ENCODE measurements around the gene CDKN2AIPNL. TPM values are rescaled to one million over a fixed set of nuclear protein-coding genes. Genes with fewer than 3 reads are reported as not detected.
A peak's percentile ranks its signal among the peaks of the same experiment; 100 is the strongest.

Gene CDKN2AIPNL
- 35.1 and 36.5 TPM in 2 replicates for total RNA-seq
- 17.7 and 22.2 TPM in 2 replicates for polyA plus RNA-seq
- 26.2 and 26.7 TPM in 2 replicates for polyA plus RNA-seq (2011; cell fraction: cytosol; rRNA removed)
- 4.2 and 7.6 TPM in 2 replicates for polyA plus RNA-seq (2011; cell fraction: nucleus; rRNA removed)
- polyA plus RNA-seq (2012) = 25.0 and 30.5 TPM in 2 replicates
- 7.3 and 7.7 TPM in 2 replicates for polyA minus RNA-seq
- 14.2 TPM for polyA minus RNA-seq (2011; cell fraction: cytosol; rRNA and poly(A)+ RNA removed)
- polyA minus RNA-seq (2011; cell fraction: nucleus; rRNA and poly(A)+ RNA removed) = 2.1 and 3.5 TPM in 2 replicates
- percentile 71 among the genes with signal in this experiment for Bru-seq, nascent RNA
- percentile 72 among the genes with signal in this experiment for BruChase-seq, experiment 1, labeled RNA remaining after a 6-hour chase
- percentile 57 among the genes with signal in this experiment for BruChase-seq, experiment 2, labeled RNA remaining after a 2-hour chase
- long read RNA-seq, transcript CDKN2AIPNL-202 (3 exons, 1,223 nt) = major isoform, 131 of 142 reads
- long read RNA-seq, partial matches to known transcripts = 0 of 142 reads
- long read RNA-seq, other reads (novel, unspliced or antisense) = 10 of 142 reads

DNA sequence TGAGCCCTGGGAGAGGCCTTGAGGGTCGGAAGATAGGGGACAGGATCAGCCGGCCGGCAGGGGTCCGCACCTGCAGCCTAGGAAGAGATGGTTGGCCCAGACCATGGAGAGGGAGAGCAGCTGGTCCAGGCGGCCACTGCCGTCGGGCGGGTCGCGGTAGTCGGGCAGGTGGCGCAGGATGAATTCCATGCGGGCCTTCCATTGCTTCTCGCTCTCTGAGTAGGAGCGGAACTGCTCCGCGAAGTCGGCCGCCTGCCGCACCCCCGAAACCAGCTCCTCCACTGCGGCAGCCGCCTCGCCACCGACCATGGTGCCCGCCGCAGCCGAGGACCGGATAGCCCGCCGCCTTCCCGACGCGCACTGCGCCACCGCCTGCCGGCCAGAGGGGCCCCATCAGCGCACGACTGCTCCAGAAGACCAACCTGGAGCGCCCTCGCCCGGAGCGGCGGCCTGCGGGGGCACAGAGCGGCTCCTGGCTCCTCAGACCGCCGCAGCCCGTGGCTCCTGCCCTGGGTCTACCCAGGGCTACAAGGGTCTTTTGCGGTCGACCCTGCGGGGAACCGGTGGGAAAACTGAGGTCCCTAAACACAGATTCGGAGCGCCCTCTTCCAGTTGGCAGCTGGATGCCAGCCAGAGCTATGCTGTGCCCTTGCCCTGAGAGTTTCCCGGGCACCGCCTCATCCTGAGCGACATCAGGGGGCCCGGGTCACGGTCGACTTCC, at the start of gene CDKN2AIPNL:
Gene CDKN2AIPNL (minus strand): TSS at position 336 of the 721 bp plus-strand sequence. CDS start 27 bp downstream, at position 309.
- no TSS peak for BruUV-seq (replicated peaks)
- intact Hi-C loops (cut with micrococcal nuclease) = loop anchor here (1.0 to 5.0 kb wide), 8 partner anchors 26 to 326 kb away; partner anchors contain the start of genes CAMLG and UBE2B
- Histone ChIP-seq H3K9ac (replicated peaks; ENCODE audit: extremely low read depth, insufficient read depth, low read length) (peak within 1 kb of the TSS; percentile 79), H3K27ac (ENCODE audit: insufficient read depth, low read depth, low read length) (peak within 1 kb of the TSS; percentile 40), H3K9me1 (replicated peaks; ENCODE audit: control insufficient read depth, extremely low read depth, insufficient read depth, low read length) (no peaks in the 10 kb centered on the region), H3K4me1 (ENCODE audit: control insufficient read depth, extremely low read depth, insufficient read depth, low read length) (peaks cover 15% of the 10 kb centered on the region), H2AFZ (ENCODE audit: low read depth, low read length) (peak within 1 kb of the TSS; percentile 99), H3K36me3 (ENCODE audit: control insufficient read depth in 2 of 2, extremely low read depth in 1 of 2, insufficient read depth in 2 of 2, low read length in 2 of 2) (peaks cover 2 to 3% of the 10 kb centered on the region in 2 experiments), H3K27me3 (ENCODE audit: control insufficient read depth in 2 of 2, insufficient read depth in 2 of 2, low read length in 2 of 2) (no peaks in the 10 kb centered on the region), H4K20me1 (replicated peaks; ENCODE audit: control insufficient read depth, extremely low read depth, insufficient read depth, low read length) (no peaks in the 10 kb centered on the region), H3K4me3 (replicated peaks in 1 of 3; ENCODE audit: insufficient read depth in 1 of 3, low read depth in 1 of 3, low read length in 3 of 3) (peak within 1 kb of the TSS; percentile 75 to 88 (median 84)), H3K9me3 (replicated peaks; ENCODE audit: control insufficient read depth, insufficient read depth, low read length) (no peaks in the 10 kb centered on the region), H3K4me2 (ENCODE audit: insufficient read depth, low read length) (peak within 1 kb of the TSS; percentile 91), H3K79me2 (ENCODE audit: control insufficient read depth, insufficient read depth, low read length) (peaks cover 28% of the 10 kb centered on the region)
- peak; percentile 86 for DNase-seq (ENCODE audit: low read depth, low spot score)
- dilution Hi-C loops (cut with MboI; ENCODE audit: extremely low pct_ligation_motif_present, low sequenced_read_pairs) = no loop called here
- POLR2A ChIA-PET = interaction anchor here (0.9 to 1.2 kb wide), 3 partner anchors 16 to 113 kb away, joined by 3 to 4 read pairs (median 4); no protein-coding TSS in a partner anchor
- CTCF ChIA-PET = interaction anchor here (0.8 to 8.4 kb wide), 32 partner anchors 8 to 176 kb away, joined by 3 to 90 read pairs (median 4); partner anchors contain the start of gene JADE2
- TF ChIP-seq POLR2AphosphoS5 (IDR thresholded peaks at IDR 0.05; ENCODE audit: insufficient read depth, low read depth, low read length) = peak; percentile 95
- TF ChIP-seq, protein P1, sequence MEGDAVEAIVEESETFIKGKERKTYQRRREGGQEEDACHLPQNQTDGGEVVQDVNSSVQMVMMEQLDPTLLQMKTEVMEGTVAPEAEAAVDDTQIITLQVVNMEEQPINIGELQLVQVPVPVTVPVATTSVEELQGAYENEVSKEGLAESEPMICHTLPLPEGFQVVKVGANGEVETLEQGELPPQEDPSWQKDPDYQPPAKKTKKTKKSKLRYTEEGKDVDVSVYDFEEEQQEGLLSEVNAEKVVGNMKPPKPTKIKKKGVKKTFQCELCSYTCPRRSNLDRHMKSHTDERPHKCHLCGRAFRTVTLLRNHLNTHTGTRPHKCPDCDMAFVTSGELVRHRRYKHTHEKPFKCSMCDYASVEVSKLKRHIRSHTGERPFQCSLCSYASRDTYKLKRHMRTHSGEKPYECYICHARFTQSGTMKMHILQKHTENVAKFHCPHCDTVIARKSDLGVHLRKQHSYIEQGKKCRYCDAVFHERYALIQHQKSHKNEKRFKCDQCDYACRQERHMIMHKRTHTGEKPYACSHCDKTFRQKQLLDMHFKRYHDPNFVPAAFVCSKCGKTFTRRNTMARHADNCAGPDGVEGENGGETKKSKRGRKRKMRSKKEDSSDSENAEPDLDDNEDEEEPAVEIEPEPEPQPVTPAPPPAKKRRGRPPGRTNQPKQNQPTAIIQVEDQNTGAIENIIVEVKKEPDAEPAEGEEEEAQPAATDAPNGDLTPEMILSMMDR (IDR thresholded peaks at IDR 0.05; ENCODE audit: extremely low read depth in 1 of 2, insufficient read depth in 1 of 2, low read depth in 1 of 2, low read length in 2 of 2) = peak; percentile 71 to 86
- TF ChIP-seq, protein P2, sequence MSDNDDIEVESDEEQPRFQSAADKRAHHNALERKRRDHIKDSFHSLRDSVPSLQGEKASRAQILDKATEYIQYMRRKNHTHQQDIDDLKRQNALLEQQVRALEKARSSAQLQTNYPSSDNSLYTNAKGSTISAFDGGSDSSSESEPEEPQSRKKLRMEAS (IDR thresholded peaks at IDR 0.05; ENCODE audit: insufficient read depth, insufficient read length) = peak; percentile 49
- TF ChIP-seq POLR2A (IDR thresholded peaks at IDR 0.05; ENCODE audit: low read depth, low read length) = peak; percentile 86
- no peak for TF ChIP-seq GATA2 (IDR thresholded peaks at IDR 0.05; ENCODE audit: insufficient read depth, insufficient read length, low read depth, low read length)
- TF ChIP-seq MYC (IDR thresholded peaks at IDR 0.05; ENCODE audit: low read depth, low read length) = no peak
- no peak for TF ChIP-seq JUN (IDR thresholded peaks at IDR 0.05; ENCODE audit: borderline replicate concordance, insufficient read depth, insufficient read length, low read depth)
- TF ChIP-seq EZH2 (IDR thresholded peaks at IDR 0.05; ENCODE audit: borderline replicate concordance, low read depth, low read length, severe bottlenecking) = no peak
- TF ChIP-seq FOS (IDR thresholded peaks at IDR 0.05; ENCODE audit: borderline replicate concordance, insufficient read depth, low read length) = no peak
- FAIRE-seq = peak; percentile 94

All from endothelial cell of umbilical vein (primary cell).